Neural progenitor cell (in vitro differentiated cells): ENCODE data around the gene LAMB1. TPM values are rescaled to one million over a fixed set of nuclear protein-coding genes. Genes with fewer than 3 reads are reported as not detected.
"Not testable (repeated sequence)": the region's sequence is repeated elsewhere in the genome, so short reads cannot be mapped to it uniquely, and the experiment has no call there.

Source experiments
- DNase-seq: peaks from one replicate; pipeline ENCODE4 v3.0.0-alpha.2; 2016; ENCODE audit warnings: low spot score
- H2AFZ ChIP-seq: fragments of 200-600 bp; sonication (generic); replicated peaks from 2 replicates; pipeline ENCODE4 v1.6.1; 2016; ENCODE audit warnings: antibody characterized with exemption
- H3F3A ChIP-seq: fragments of 200-600 bp; sonication (generic); 2 replicates; pipeline ENCODE4 v1.6.1; 2016; ENCODE audit warnings: antibody characterized with exemption, low read depth
- H3K27ac ChIP-seq: fragments of 200-600 bp; sonication (generic); 2 replicates; pipeline ENCODE4 v1.5.1; 2016; ENCODE audit warnings: mild to moderate bottlenecking
- H3K27me3 ChIP-seq: fragments of 200-600 bp; sonication (generic); 2 replicates; pipeline ENCODE4 v1.6.1; 2016; ENCODE audit warnings: mild to moderate bottlenecking, moderate library complexity
- H3K36me3 ChIP-seq: fragments of 200-600 bp; sonication (generic); 2 replicates; pipeline ENCODE4 v1.5.1; 2016
- H3K4me1 ChIP-seq: fragments of 200-600 bp; sonication (generic); 2 replicates; pipeline ENCODE4 v1.6.1; 2016; ENCODE audit warnings: mixed run types
- H3K4me2 ChIP-seq: fragments of 200-600 bp; sonication (generic); 2 replicates; pipeline ENCODE4 v1.6.1; 2016
- H3K4me3 ChIP-seq: fragments of 200-600 bp; sonication (generic); 2 replicates; pipeline ENCODE4 v1.5.1; 2016
- H3K79me2 ChIP-seq: fragments of 200-600 bp; sonication (generic); 2 replicates; pipeline ENCODE4 v1.6.1; 2016; ENCODE audit warnings: low read depth
- H3K9ac ChIP-seq: fragments of 200-600 bp; sonication (generic); 2 replicates; pipeline ENCODE4 v1.6.1; 2016
- H3K9me3 ChIP-seq: fragments of 200-600 bp; sonication (generic); 2 replicates; pipeline ENCODE4 v1.5.1; 2016; ENCODE audit warnings: low read depth
- H4K20me1 ChIP-seq: fragments of 200-600 bp; sonication (generic); 2 replicates; pipeline ENCODE4 v1.6.1; 2016; ENCODE audit warnings: low read depth
- H3K27ac Mint-ChIP-seq: 3 replicates; pipeline ENCODE4 v1.8.0; 2021; ENCODE audit warnings: mixed read lengths
- H3K27me3 Mint-ChIP-seq: 2 replicates; pipeline ENCODE4 v1.8.0; 2022; ENCODE audit warnings: low read depth, mild to moderate bottlenecking, inconsistent platforms, moderate library complexity, mixed read lengths; ENCODE audit not compliant: insufficient read depth
- H3K36me3 Mint-ChIP-seq: 3 replicates; pipeline ENCODE4 v1.8.0; 2021; ENCODE audit warnings: mixed read lengths
- H3K4me1 Mint-ChIP-seq: 3 replicates; pipeline ENCODE4 v1.8.0; 2021; ENCODE audit warnings: mixed read lengths
- H3K4me3 Mint-ChIP-seq: 3 replicates; pipeline ENCODE4 v1.8.0; 2021; ENCODE audit warnings: mild to moderate bottlenecking, moderate library complexity, mixed read lengths
- H3K9me3 Mint-ChIP-seq: 3 replicates; pipeline ENCODE4 v1.8.0; 2020; ENCODE audit warnings: mixed read lengths
- EZH2 ChIP-seq: fragments of 200-600 bp; sonication (generic); IDR thresholded peaks from 2 replicates; pipeline ENCODE4 v1.6.1; 2017; ENCODE audit warnings: antibody characterized with exemption, mild to moderate bottlenecking, moderate library complexity
- EZH2phosphoT487 ChIP-seq: fragments of 200-600 bp; sonication (generic); IDR thresholded peaks from 2 replicates; pipeline ENCODE4 v1.6.1; 2017; ENCODE audit warnings: antibody characterized with exemption
- total RNA-seq: library from RNA; depleted of rRNA; stranded (reverse); fragments of >200 nt; gene quantifications from 2 replicates; pipeline ENCODE4 v1.2.3, GENCODE V29; 2015; ENCODE audit warnings: low replicate concordance
- TF ChIP-seq, protein P1 (sequence below): fragments of 200-600 bp; sonication (generic); IDR thresholded peaks from 2 replicates; pipeline ENCODE4 v1.5.1; 2017; ENCODE audit warnings: antibody characterized with exemption, mild to moderate bottlenecking

Gene LAMB1
- total RNA-seq, 1 donor from 2014 or later = 87.7 TPM

DNA sequence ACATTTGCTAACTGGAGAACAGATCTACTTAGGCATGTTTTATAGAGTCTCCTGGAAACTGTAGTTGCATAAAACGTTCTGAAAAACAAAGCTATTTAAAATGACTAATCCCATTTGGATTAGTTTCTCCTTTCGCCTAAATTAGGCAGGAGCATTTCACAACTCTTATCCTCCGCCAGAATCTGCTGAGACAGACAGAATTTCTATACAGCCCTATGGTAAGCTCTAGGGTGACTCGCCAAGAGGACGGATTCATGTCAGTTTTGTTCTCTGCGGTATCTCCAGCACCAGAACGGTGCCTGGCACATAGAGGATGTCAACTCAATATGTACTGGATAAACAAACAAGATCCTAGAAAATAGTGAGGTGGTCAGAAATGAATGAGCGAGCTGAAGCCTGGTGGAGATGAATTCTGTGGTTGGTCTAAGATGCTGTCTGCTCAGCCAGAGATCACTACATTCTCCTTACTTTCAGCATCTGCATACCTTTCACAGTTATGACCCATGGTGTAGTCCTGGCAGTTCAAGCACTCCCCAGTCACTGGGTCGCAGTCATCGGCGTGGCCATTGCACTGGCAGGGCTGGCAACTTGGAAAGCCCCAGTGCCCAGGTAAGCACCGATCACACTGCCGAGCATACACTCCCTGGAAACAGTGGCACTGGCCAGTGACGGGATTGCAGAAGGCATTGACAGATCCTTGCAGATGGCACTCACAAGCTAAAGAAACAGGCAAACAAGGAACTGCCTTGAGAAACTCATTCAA lies 44.0 kb downstream of the LAMB1 start:
- no peaks in the 10 kb centered on the region for H3K4me1 Mint-ChIP-seq
- Histone ChIP-seq H3F3A (no peaks in the 10 kb centered on the region), H4K20me1 (no peaks in the 10 kb centered on the region), H2AFZ (no peak overlapping the region), H3K4me3 (no peak overlapping the region), H3K36me3 (peaks cover 8% of the 10 kb centered on the region), H3K9me3 (no peaks in the 10 kb centered on the region), H3K79me2 (no peaks in the 10 kb centered on the region), H3K27me3 (no peaks in the 10 kb centered on the region), H3K27ac (no peak overlapping the region), H3K9ac (no peak overlapping the region), H3K4me1 (no peaks in the 10 kb centered on the region), H3K4me2 (no peak overlapping the region)
- DNase-seq = no peak
- H3K36me3 Mint-ChIP-seq = peaks cover 8% of the 10 kb centered on the region
- no peak overlapping the region for H3K4me3 Mint-ChIP-seq
- no peaks in the 10 kb centered on the region for H3K9me3 Mint-ChIP-seq
- TF ChIP-seq, protein P1, sequence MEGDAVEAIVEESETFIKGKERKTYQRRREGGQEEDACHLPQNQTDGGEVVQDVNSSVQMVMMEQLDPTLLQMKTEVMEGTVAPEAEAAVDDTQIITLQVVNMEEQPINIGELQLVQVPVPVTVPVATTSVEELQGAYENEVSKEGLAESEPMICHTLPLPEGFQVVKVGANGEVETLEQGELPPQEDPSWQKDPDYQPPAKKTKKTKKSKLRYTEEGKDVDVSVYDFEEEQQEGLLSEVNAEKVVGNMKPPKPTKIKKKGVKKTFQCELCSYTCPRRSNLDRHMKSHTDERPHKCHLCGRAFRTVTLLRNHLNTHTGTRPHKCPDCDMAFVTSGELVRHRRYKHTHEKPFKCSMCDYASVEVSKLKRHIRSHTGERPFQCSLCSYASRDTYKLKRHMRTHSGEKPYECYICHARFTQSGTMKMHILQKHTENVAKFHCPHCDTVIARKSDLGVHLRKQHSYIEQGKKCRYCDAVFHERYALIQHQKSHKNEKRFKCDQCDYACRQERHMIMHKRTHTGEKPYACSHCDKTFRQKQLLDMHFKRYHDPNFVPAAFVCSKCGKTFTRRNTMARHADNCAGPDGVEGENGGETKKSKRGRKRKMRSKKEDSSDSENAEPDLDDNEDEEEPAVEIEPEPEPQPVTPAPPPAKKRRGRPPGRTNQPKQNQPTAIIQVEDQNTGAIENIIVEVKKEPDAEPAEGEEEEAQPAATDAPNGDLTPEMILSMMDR = no peak
- TF ChIP-seq EZH2phosphoT487 (no peak), EZH2 (no peak)
- H3K27me3 Mint-ChIP-seq = no peaks in the 10 kb centered on the region
- no peak overlapping the region for H3K27ac Mint-ChIP-seq

DNA sequence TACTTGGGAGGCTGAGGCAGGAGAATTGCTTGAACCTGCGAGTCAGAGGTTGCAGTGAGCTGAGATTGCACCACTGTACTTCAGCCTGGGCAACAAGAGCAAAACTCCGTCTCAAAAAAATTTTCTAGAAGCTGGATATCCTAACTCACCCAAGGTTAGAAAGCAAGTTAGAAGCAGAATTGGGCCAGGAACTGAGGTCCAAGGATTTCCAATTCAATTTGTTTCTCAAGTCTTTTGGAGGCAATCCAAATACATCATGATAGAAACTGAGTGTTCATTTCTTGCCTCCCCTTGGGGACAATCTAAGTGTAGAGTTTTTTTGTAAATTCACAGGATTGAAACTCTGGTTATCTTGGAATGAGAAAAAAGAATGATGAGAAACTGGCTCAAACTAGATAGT lies 45.5 kb downstream of the LAMB1 start:
- Histone ChIP-seq H3K36me3 (no peaks in the 10 kb centered on the region), H3K9me3 (no peaks in the 10 kb centered on the region), H3F3A (peaks cover 3% of the 10 kb centered on the region), H3K79me2 (no peaks in the 10 kb centered on the region), H3K9ac (no peak overlapping the region), H2AFZ (no peak overlapping the region), H3K27ac (no peak overlapping the region), H3K4me3 (no peak overlapping the region), H3K27me3 (no peaks in the 10 kb centered on the region), H4K20me1 (no peaks in the 10 kb centered on the region), H3K4me2 (no peak overlapping the region), H3K4me1 (peaks cover 5% of the 10 kb centered on the region)
- Mint-ChIP-seq H3K4me3 (no peak overlapping the region), H3K27ac (no peak overlapping the region), H3K9me3 (no peaks in the 10 kb centered on the region), H3K27me3 (no peaks in the 10 kb centered on the region), H3K4me1 (peaks cover 14% of the 10 kb centered on the region), H3K36me3 (peaks cover 9% of the 10 kb centered on the region)
- no peak for DNase-seq
- TF ChIP-seq, protein P1 = no peak
- no peak for TF ChIP-seq EZH2phosphoT487
- no peak for TF ChIP-seq EZH2

- not testable (repeated sequence) for H3K36me3 ChIP-seq, H3K27ac Mint-ChIP-seq, H3K4me3 Mint-ChIP-seq, DNase-seq, H3K27me3 Mint-ChIP-seq, H3K4me2 ChIP-seq, H4K20me1 ChIP-seq, H3K4me1 ChIP-seq, H3K79me2 ChIP-seq, H3K9ac ChIP-seq, H3K4me3 ChIP-seq, H3K9me3 ChIP-seq, H3K9me3 Mint-ChIP-seq, H3F3A ChIP-seq, H3K36me3 Mint-ChIP-seq, H3K27ac ChIP-seq, H3K27me3 ChIP-seq, H2AFZ ChIP-seq
- peaks cover 18% of the 10 kb centered on the region for H3K4me1 Mint-ChIP-seq
Observed at GRCh38 chr7:107956950-107957349, 46.0 kb downstream of the LAMB1 start.

- Histone ChIP-seq H3K79me2 (no peaks in the 10 kb centered on the region), H3K36me3 (peaks cover 4% of the 10 kb centered on the region), H3F3A (peaks cover 3% of the 10 kb centered on the region), H3K4me1 (peaks cover 16% of the 10 kb centered on the region), H4K20me1 (no peaks in the 10 kb centered on the region), H3K9me3 (no peaks in the 10 kb centered on the region), H3K27ac (no peak overlapping the region), H3K4me2 (no peak overlapping the region), H2AFZ (no peak overlapping the region), H3K27me3 (no peaks in the 10 kb centered on the region), H3K4me3 (no peak overlapping the region), H3K9ac (no peak overlapping the region)
- DNase-seq = no peak
- Mint-ChIP-seq H3K9me3 (no peaks in the 10 kb centered on the region), H3K4me1 (peaks cover 28% of the 10 kb centered on the region), H3K36me3 (peaks cover 11% of the 10 kb centered on the region), H3K4me3 (no peak overlapping the region), H3K27me3 (no peaks in the 10 kb centered on the region), H3K27ac (peak overlapping the region; percentile 87)
- TF ChIP-seq EZH2 (no peak), EZH2phosphoT487 (no peak)
- TF ChIP-seq, protein P1 = no peak
Observed at GRCh38 chr7:107955394-107955793, 47.6 kb downstream of the LAMB1 start.
